RWPE1 (cell line): Measurements from ENCODE around the gene SETD3.

Experiments used
- CTCF ChIA-PET: fragments of 350-600 bp; sonication (Branson Sonifier 250); formaldehyde crosslinking; extraction: SDS; loops from one replicate; lab custom pipeline; 2021; lab: Yijun Ruan, JAX
- POLR2A ChIA-PET: fragments of 400-600 bp; formaldehyde crosslinking; extraction: SDS; loops from one replicate; lab custom pipeline; 2020; ENCODE audit warnings: antibody characterized with exemption; ENCODE audit not compliant: low non-redundant PET; lab: Yijun Ruan, JAX
- DNase-seq: peaks from one replicate; pipeline ENCODE4 v3.0.0; 2012; ENCODE audit warnings: low spot score
- H3K27ac ChIP-seq: fragments of 450-650 bp; 2 replicates; pipeline ENCODE4 v1.5.1; 2017
- TF ChIP-seq, protein P1 (sequence below): fragments of 450-650 bp; conservative IDR thresholded peaks from 2 replicates; pipeline ENCODE4 v1.5.1; 2017; ENCODE audit warnings: low read depth, mild to moderate bottlenecking

The SETD3 gene

GRCh38 chr14:99402285-99402648 lies 78.4 kb downstream of the SETD3 start:
- CTCF ChIA-PET, result interaction anchor here (1.1 to 1.6 kb wide), 4 partner anchors 9 to 14 kb away, joined by 5 to 8 read pairs (median 6); no protein-coding TSS in a partner anchor
- TF ChIP-seq, protein P1, sequence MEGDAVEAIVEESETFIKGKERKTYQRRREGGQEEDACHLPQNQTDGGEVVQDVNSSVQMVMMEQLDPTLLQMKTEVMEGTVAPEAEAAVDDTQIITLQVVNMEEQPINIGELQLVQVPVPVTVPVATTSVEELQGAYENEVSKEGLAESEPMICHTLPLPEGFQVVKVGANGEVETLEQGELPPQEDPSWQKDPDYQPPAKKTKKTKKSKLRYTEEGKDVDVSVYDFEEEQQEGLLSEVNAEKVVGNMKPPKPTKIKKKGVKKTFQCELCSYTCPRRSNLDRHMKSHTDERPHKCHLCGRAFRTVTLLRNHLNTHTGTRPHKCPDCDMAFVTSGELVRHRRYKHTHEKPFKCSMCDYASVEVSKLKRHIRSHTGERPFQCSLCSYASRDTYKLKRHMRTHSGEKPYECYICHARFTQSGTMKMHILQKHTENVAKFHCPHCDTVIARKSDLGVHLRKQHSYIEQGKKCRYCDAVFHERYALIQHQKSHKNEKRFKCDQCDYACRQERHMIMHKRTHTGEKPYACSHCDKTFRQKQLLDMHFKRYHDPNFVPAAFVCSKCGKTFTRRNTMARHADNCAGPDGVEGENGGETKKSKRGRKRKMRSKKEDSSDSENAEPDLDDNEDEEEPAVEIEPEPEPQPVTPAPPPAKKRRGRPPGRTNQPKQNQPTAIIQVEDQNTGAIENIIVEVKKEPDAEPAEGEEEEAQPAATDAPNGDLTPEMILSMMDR, result no peak
- DNase-seq, result no peak
- POLR2A ChIA-PET, result no interaction called here
- H3K27ac ChIP-seq, result no peak overlapping the region

DNA sequence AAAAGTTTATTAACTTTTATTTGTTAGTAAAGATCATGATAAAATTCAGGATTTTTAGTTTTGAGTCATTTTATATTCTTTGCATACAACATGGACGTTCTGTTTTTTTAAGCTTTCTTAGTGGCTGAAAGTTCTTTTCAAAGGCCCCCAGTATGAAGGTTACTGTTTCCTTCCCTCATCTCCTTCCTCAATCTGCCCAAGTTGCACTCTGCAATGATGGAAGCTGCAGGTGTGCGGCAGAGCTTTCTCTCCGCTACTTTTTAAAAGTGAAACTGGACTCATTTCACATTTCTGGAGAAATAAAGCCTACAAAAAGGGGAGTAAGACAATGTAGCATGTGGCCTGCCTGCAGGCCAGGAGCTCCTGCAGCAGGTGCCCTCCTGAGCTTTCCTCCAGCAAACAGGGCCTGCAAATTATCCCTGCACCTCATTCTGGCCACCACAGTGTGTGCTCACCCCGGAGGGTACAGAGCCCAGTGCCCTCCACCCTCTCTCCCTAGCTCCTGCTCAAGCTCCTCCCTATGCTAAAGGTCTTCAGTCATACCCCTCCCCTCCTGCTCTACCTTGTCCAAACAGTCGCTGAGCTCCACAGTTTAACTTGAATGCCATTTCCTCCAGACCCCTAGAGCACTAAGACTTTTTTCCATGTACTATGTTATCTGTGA lies 78.9 kb downstream of the SETD3 start:
- DNase-seq, result no peak
- ChIA-PET CTCF (interaction anchor here (0.6 to 1.6 kb wide), 5 partner anchors 9 to 1188 kb away, joined by 3 to 8 read pairs (median 5); no protein-coding TSS in a partner anchor), POLR2A (no interaction called here)
- no peak overlapping the region for H3K27ac ChIP-seq
- TF ChIP-seq, protein P1, result no peak

DNA sequence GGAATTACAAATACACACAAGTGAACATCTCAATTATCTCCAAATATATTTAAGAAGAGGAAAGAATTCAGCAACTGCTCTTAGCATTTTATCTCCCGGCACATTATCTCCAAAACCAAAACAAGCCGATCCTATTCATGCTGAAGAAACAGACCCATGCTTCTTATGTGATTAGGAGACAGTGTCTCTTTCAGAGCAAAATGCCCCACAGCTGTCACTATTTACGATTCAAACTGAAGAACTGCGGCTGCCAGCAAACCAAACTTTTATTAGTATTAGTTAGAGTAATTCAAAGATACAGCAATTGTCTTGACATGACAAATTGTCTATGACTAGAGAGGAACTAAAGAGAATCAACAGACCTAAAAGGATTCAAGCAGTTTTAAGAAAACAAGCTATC lies 79.4 kb downstream of the SETD3 start:
- no peak for DNase-seq
- no peak overlapping the region for H3K27ac ChIP-seq
- ChIA-PET POLR2A (no interaction called here), CTCF (interaction anchor here (0.6 to 1.6 kb wide), 5 partner anchors 8 to 1187 kb away, joined by 3 to 8 read pairs (median 5); no protein-coding TSS in a partner anchor)
- TF ChIP-seq, protein P1, result no peak

DNA sequence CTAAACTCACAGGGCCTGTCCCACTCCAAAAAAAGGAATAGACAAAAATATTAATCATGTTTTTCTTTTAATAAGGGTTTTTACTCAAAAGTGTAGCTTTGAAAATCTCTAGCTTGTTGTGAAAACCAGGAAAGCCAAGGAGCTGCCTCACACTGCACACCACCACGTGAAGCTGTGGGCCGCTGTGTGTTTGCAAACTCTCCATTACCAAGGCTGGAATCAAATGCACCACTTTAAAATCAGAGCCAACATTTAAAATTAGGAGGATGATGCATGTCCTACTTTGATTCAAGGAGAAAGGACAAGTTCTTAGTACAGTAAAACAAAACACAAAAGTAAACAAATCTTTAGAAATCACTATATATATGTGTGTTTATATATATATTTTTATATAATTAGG lies 83.0 kb downstream of the SETD3 start:
- CTCF ChIA-PET, result no interaction called here
- POLR2A ChIA-PET, result no interaction called here
- no peak for DNase-seq
- TF ChIP-seq, protein P1, result no peak
- no peak overlapping the region for H3K27ac ChIP-seq

GRCh38 chr14:99395909-99396530 lies 84.6 kb downstream of the SETD3 start:
- ChIA-PET POLR2A (no interaction called here), CTCF (interaction anchor here (0.5 to 1.3 kb wide), 2 partner anchors 20 to 157 kb away, joined by 3 to 4 read pairs; no protein-coding TSS in a partner anchor)
- no peak overlapping the region for H3K27ac ChIP-seq
- peak; percentile 31 for DNase-seq
- TF ChIP-seq, protein P1, result no peak

DNA sequence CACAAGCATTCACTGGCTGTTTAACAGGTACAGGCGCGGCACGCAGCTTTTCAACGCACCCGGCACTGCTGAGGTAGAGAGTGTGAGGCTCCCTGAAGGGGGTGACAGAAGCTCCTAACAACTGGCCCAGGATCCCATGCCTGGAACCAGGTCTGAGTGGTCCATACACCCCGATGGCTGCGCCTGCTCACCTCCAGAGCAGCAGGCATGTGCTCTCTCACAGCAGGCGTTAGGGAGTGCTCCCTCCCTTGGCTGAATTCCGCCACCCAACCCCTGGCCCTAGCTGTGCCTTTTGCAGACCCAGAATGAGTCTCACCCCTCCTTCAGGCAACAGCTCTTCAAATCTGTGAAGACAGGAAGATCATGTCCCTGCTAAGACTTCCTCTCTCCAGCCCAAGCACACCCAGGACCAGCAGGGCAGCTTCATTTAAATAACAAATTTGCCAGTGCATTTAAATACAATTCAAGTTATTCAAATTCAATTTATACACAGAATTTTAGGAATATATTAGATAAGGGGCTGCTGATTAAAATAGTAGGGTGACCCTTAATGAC lies 86.0 kb downstream of the SETD3 start:
- DNase-seq, result no peak
- CTCF ChIA-PET, result interaction anchor here (0.6 to 1.1 kb wide), 2 partner anchors 21 to 49 kb away, joined by 4 to 6 read pairs; no protein-coding TSS in a partner anchor
- POLR2A ChIA-PET, result no interaction called here
- no peak overlapping the region for H3K27ac ChIP-seq
- TF ChIP-seq, protein P1, result no peak
